ENCODE results near the gene SCN8A.
A peak's percentile ranks its signal among the peaks of the same experiment; 100 is the strongest.
"Not testable (repeated sequence)": the region's sequence is repeated elsewhere in the genome, so short reads cannot be mapped to it uniquely, and the experiment has no call there.

Gene SCN8A

GRCh38 chr12:51591016-51591901 lies at the start of gene SCN8A:
SCN8A (plus strand) TSS chr12:51591233; CDS start chr12:51662818, 71,585 bp downstream.
- DNase-seq (ENCODE audit: low read depth), result no peak
- in situ Hi-C loops (cut with HindIII; ENCODE audit: low sequenced_read_pairs), result no loop called here
- no peak for TF ChIP-seq CTCF (IDR thresholded peaks at IDR 0.05; ENCODE audit: low read depth, low read length, missing control alignments)
- H3K4me3 ChIP-seq (ENCODE audit: low read depth, low read length), result peak within 1 kb of the TSS; percentile 69

- TF ChIP-seq CTCF (IDR thresholded peaks at IDR 0.05; ENCODE audit: low read depth, low read length, missing control alignments), result no peak
- DNase-seq (ENCODE audit: low read depth), result no peak
- in situ Hi-C loops (cut with HindIII; ENCODE audit: low sequenced_read_pairs), result no loop called here
- H3K4me3 ChIP-seq (ENCODE audit: low read depth, low read length), result no peak overlapping the region
These were observed 44.9 kb upstream of the SCN8A start for GRCh38 chr12:51546097-51546496.

GRCh38 chr12:51547606-51548005 lies 43.4 kb upstream of the SCN8A start:
- H3K4me3 ChIP-seq (ENCODE audit: low read depth, low read length), result no peak overlapping the region
- no peak for DNase-seq (ENCODE audit: low read depth)
- in situ Hi-C loops (cut with HindIII; ENCODE audit: low sequenced_read_pairs), result no loop called here
- TF ChIP-seq CTCF (IDR thresholded peaks at IDR 0.05; ENCODE audit: low read depth, low read length, missing control alignments), result no peak

GRCh38 chr12:51548241-51548640 lies 42.8 kb upstream of the SCN8A start:
- TF ChIP-seq CTCF (IDR thresholded peaks at IDR 0.05; ENCODE audit: low read depth, low read length, missing control alignments), result no peak
- H3K4me3 ChIP-seq (ENCODE audit: low read depth, low read length), result no peak overlapping the region
- no peak for DNase-seq (ENCODE audit: low read depth)
- in situ Hi-C loops (cut with HindIII; ENCODE audit: low sequenced_read_pairs), result no loop called here

- TF ChIP-seq CTCF (IDR thresholded peaks at IDR 0.05; ENCODE audit: low read depth, low read length, missing control alignments), result no peak
- in situ Hi-C loops (cut with HindIII; ENCODE audit: low sequenced_read_pairs), result no loop called here
- H3K4me3 ChIP-seq (ENCODE audit: low read depth, low read length), result no peak overlapping the region
- no peak for DNase-seq (ENCODE audit: low read depth)
These were observed 41.4 kb upstream of the SCN8A start for GRCh38 chr12:51549637-51550036.

GRCh38 chr12:51568271-51569032 lies 22.6 kb upstream of the SCN8A start:
- in situ Hi-C loops (cut with HindIII; ENCODE audit: low sequenced_read_pairs); DNase-seq (ENCODE audit: low read depth); H3K4me3 ChIP-seq (ENCODE audit: low read depth, low read length): not testable (repeated sequence)
